Measurements from ENCODE around the gene SMARCAL1. TPM values are rescaled to one million over a fixed set of nuclear protein-coding genes. Genes with fewer than 3 reads are reported as not detected.
A peak's percentile ranks its signal among the peaks of the same experiment; 100 is the strongest.
"Not testable (repeated sequence)": the region's sequence is repeated elsewhere in the genome, so short reads cannot be mapped to it uniquely, and the experiment has no call there.

SMARCAL1 gene
- total RNA-seq, 2 donors from 2014 or later: 21.1 to 32.2 TPM

DNA sequence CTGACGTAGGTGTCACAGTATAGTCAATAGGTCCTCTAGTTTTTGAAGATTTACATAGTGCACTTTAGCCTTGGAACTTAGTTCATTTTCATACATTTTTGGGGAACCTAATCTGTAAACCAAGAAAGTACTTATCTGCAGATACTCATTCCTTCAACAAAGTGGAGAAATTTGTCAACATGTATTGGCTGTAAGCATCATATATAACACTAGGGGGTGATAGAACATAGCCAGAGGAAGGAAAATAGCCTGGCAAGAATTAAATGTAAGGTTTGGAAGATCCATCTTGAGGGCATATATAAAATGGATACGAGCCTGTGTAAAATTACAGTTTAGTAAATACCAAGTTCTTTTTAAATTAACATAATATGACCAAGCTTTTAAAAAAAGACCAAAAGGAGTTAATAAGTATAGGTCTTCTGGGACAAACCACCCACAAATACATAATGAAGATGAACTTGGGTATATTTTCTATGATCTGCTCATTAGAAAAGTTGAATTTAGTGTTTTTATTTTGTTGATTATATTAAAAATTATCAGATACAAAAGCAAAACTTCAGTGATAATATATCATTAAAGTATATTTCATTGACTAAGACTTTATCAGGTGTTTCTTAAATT, 104.6 kb downstream of the SMARCAL1 start:
- H3K9me3 Mint-ChIP-seq: no peaks in the 10 kb centered on the region
- H3K27ac Mint-ChIP-seq: no peak overlapping the region
- H3K4me1 Mint-ChIP-seq (ENCODE audit: low read depth in 2 of 2): no peaks in the 10 kb centered on the region
- no peak for DNase-seq (ENCODE audit: low spot score)
- no peaks in the 10 kb centered on the region for H3K36me3 Mint-ChIP-seq
- H3K27me3 Mint-ChIP-seq: no peaks in the 10 kb centered on the region
- no peak for ATAC-seq
- H3K4me3 Mint-ChIP-seq: no peak overlapping the region

DNA sequence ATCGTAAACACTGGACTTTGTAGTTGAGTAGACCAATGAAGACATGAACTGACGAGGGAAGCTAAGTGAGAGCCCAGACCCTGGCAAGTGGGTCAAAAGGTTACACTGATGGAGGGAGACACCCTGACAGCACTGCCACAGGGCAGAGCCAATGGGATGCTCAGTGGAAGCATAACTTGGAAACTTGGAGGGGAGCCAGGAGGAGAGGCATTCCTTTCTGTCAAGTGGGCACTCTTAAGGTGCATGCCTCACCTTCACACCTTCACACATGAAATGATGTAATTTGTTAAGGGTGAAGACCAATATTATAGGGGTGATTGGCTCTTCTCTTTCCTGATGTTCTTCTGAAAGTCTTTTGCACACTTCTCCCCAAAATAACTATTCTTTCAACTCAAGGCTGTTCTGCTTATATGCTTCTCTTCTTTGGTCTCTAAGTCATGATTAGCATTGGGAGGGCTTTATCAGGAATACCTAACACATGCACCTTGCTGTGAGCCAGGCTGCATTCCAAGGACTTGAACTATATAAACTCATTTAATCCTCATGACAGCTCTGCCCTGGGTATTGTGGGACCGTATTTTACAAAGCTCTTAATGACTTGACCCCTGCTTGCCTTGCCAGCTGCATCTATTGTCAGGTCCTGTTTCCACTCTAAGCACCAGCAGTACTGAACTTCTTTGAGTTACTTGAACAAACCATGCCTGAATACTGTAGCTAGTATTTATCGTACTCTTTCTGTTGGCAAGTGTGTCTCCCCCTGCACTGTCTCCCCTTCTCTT, 105.4 kb downstream of the SMARCAL1 start:
- no peaks in the 10 kb centered on the region for H3K36me3 Mint-ChIP-seq
- H3K4me3 Mint-ChIP-seq: no peak overlapping the region
- H3K4me1 Mint-ChIP-seq (ENCODE audit: low read depth in 2 of 2): no peaks in the 10 kb centered on the region
- no peaks in the 10 kb centered on the region for H3K9me3 Mint-ChIP-seq
- DNase-seq (ENCODE audit: low spot score): no peak
- ATAC-seq: no peak
- H3K27ac Mint-ChIP-seq: no peak overlapping the region
- no peaks in the 10 kb centered on the region for H3K27me3 Mint-ChIP-seq

DNA sequence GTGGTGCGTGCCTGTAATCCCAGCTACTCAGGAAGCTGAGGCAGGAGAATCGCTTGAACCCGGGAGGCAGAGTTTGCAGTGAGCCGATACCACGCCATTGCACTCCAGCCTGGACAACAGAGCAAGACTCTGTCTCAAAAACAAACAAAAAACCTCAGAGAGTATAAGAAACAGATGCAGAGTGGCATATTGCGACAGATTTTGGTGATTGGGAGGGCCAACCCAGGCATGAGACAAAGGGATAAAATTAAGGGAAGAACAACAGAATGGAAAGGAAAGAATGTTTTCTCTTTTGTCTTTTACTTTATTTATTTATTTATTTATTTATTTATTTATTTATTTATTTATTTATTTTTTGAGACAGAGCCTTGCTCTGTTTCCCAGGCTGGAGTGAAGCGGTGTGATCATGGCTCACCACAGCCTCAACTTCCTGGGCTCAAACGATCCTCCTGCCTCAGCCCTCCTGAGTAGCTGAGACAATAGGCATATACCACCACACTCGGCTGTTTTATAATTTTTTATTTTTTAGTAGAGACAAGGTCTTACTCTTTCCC, 106.4 kb downstream of the SMARCAL1 start:
- H3K4me3 Mint-ChIP-seq, ATAC-seq: not testable (repeated sequence)

DNA sequence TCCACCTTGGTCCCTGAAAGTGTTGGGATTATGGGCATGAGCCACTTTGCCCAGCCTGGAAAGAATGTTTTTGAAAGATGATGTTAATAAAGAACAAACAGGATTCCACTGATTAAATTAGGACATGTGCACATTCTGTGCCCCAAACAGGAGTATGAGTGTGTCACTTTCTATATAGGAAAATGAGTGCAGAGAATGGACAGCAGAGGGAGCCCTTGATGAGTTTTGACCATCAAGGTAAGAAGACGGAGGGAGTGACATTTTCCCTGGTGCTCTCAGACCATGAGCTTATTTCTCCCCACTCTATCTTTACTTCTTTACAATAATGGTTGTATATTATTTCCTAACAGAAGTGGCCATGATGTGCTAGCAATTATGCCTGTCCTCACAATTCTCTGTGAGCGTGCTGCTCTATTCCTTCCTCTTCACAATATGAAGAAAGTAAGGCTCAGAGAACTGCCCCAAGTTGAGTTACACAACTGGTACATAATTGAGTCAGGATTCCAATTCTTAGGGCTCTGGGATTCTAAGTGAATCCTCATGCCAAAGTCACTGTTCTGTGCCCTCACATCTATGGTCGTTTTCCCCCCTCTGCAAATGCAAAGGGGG, 107.0 kb downstream of the SMARCAL1 start:
- no peak overlapping the region for H3K27ac Mint-ChIP-seq
- DNase-seq (ENCODE audit: low spot score): peak; percentile 65
- ATAC-seq: peak; percentile 66 to 73
- no peaks in the 10 kb centered on the region for H3K36me3 Mint-ChIP-seq
- no peak overlapping the region for H3K4me3 Mint-ChIP-seq
- H3K9me3 Mint-ChIP-seq: no peaks in the 10 kb centered on the region
- no peaks in the 10 kb centered on the region for H3K4me1 Mint-ChIP-seq (ENCODE audit: low read depth in 2 of 2)
- no peaks in the 10 kb centered on the region for H3K27me3 Mint-ChIP-seq

More for the DNA sequence above, 106.4 kb downstream of the SMARCAL1 start:
- H3K27me3 Mint-ChIP-seq; H3K36me3 Mint-ChIP-seq; DNase-seq (ENCODE audit: low spot score); H3K4me1 Mint-ChIP-seq (ENCODE audit: low read depth in 2 of 2); H3K9me3 Mint-ChIP-seq; H3K27ac Mint-ChIP-seq: not testable (repeated sequence)

DNA sequence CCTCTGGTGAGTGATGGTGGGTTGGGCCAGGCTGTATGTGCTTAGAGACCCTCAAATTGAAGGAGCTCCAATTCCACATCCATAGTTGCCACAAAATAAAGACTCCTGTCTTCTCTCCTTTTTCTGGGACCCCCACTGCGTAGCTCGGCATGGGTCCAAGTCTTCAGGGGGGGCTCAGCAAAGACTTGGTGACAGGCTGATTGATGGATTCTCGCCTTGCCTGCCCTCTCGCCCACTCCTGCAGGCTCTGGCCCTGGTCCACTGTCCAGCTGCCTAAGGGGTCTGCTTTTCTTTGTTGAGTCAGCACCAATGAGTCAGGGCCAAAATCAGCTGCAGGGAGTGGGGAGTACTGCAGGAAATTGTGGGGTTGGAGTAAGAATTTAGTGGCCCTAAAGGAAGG, 107.8 kb downstream of the SMARCAL1 start:
- H3K4me1 Mint-ChIP-seq (ENCODE audit: low read depth in 2 of 2): no peaks in the 10 kb centered on the region
- H3K36me3 Mint-ChIP-seq: no peaks in the 10 kb centered on the region
- no peak overlapping the region for H3K4me3 Mint-ChIP-seq
- H3K27ac Mint-ChIP-seq: no peak overlapping the region
- no peaks in the 10 kb centered on the region for H3K27me3 Mint-ChIP-seq
- no peak for DNase-seq (ENCODE audit: low spot score)
- no peak for ATAC-seq
- no peaks in the 10 kb centered on the region for H3K9me3 Mint-ChIP-seq

DNA sequence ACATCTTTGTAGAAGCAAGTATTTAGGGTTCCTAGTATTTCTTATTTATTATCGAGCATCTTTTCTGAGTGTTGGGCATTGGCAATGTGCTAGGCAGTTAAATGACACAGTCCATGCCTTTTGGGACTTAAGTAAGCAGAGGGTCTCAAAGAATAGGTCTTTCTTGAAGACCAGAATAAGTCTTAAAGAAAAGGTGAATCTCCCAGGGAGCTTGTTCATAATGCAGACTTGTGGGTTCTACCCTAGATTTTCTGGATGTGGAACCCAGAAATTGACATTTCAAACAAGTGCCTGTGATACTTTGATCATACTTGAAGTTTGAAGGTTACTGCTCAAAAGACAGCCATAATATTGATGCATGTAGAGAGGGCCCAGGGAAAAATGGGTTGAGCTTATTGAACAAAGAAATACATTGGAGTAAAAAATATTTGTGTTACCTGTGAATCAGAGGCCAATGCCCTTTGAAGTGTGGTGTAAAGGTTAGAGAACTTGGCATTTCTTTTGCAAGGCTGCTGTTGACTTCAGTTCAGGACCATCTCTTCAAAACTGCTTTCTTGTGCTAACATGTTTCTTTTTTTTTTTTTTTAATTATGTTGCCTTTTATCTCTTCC, 110.7 kb downstream of the SMARCAL1 start:
- Mint-ChIP-seq H3K27ac (no peak overlapping the region), H3K9me3 (no peaks in the 10 kb centered on the region), H3K36me3 (no peaks in the 10 kb centered on the region), H3K4me3 (no peak overlapping the region), H3K27me3 (no peaks in the 10 kb centered on the region), H3K4me1 (ENCODE audit: low read depth in 2 of 2) (no peaks in the 10 kb centered on the region)
- DNase-seq (ENCODE audit: low spot score): no peak
- no peak for ATAC-seq

DNA sequence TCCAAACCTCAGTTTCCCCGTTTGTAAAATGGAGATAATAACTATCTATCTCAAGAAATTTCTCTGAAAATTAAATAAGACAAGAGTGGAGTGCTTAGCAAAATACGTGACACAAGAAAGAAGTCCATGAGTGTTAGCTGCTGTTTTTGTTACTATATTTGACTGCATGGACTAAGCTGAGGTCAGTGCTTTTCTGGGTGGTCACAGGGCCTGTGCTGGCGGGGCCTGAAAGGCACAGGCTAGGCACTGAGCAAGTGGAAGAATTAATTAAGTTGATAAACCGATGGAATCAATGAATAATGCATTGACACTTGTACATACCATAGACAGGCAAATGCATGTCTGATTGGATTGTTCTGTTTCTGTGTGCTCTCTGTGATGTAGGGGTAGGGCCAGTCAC, 113.7 kb downstream of the SMARCAL1 start:
- H3K36me3 Mint-ChIP-seq: no peaks in the 10 kb centered on the region
- H3K27ac Mint-ChIP-seq: no peak overlapping the region

DNA sequence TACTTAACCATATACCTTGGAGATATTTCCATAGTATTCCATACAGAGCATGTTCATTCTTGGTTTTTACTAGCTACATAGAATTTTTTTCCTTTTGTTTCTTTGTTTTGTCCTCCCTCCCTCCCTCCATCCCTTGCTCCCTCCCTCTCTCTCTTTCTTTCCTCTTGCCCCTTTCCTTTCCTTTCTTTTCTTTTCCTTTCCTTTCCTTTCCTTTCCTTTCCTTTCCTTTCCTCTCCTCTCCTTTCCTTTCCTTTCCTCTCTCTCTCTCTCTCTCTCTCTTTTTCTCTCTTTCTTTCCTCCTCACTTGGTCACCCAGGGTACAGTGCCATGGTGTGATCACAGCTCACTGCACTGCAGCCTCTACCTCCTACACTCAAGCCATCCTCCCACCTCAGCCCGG, 114.7 kb downstream of the SMARCAL1 start:
- H3K4me3 Mint-ChIP-seq: no peak overlapping the region
- no peaks in the 10 kb centered on the region for H3K36me3 Mint-ChIP-seq
- H3K27me3 Mint-ChIP-seq: no peaks in the 10 kb centered on the region
- H3K4me1 Mint-ChIP-seq (ENCODE audit: low read depth in 2 of 2): no peaks in the 10 kb centered on the region
- DNase-seq (ENCODE audit: low spot score): no peak
- H3K9me3 Mint-ChIP-seq: no peaks in the 10 kb centered on the region
- ATAC-seq: no peak
- H3K27ac Mint-ChIP-seq: no peak overlapping the region

More for the DNA sequence above, 113.7 kb downstream of the SMARCAL1 start:
- no peaks in the 10 kb centered on the region for H3K4me1 Mint-ChIP-seq (ENCODE audit: low read depth in 2 of 2)
- no peak overlapping the region for H3K4me3 Mint-ChIP-seq
- no peaks in the 10 kb centered on the region for H3K27me3 Mint-ChIP-seq
- DNase-seq (ENCODE audit: low spot score) (no peak), ATAC-seq (no peak)
- no peaks in the 10 kb centered on the region for H3K9me3 Mint-ChIP-seq

DNA sequence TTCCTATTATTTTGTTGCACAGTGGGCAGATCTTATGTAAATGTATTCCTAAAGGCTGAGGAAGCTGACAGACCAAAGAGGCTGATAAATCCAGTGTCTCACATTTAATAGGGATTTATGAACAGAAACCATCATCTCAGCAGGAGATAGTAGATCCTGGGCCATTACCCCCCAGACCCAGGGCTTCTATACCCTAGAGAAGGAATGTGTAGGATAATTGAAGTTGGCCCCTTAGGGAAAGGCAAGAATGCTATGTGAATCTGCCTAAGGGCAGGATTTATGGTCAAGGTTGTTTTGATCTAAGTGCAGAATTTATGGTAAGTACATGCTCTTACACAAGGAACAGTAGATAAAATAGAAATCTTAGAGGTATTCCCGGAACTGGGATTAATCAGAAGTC, 115.3 kb downstream of the SMARCAL1 start:
- Mint-ChIP-seq H3K4me1 (ENCODE audit: low read depth in 2 of 2) (no peaks in the 10 kb centered on the region), H3K36me3 (no peaks in the 10 kb centered on the region), H3K27ac (no peak overlapping the region), H3K27me3 (no peaks in the 10 kb centered on the region), H3K4me3 (no peak overlapping the region), H3K9me3 (no peaks in the 10 kb centered on the region)
- ATAC-seq (no peak), DNase-seq (ENCODE audit: low spot score) (no peak)

DNA sequence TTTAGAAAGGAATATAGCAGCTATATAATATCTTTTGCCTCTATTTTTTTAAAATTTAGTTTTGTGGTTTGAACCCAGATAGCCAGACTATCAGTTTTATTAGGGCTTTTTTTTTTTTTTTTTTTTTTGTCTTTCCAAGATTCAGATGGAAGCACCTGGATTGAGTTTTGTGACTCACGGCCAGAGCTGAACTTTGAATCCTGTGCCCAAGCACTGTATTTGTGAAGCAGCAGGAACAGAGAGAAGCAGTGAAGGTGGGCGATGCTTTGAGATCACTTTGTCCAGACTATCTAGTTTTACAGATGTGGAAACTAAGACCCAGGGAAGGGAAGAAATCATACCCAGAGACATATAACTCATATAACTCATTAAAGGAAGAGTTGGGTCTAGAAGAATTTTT, 120.3 kb downstream of the SMARCAL1 start:
- Mint-ChIP-seq H3K36me3 (no peaks in the 10 kb centered on the region), H3K9me3 (no peaks in the 10 kb centered on the region), H3K4me1 (ENCODE audit: low read depth in 2 of 2) (peaks cover 4 to 8% of the 10 kb centered on the region in 2 donors), H3K27me3 (no peaks in the 10 kb centered on the region), H3K27ac (no peak overlapping the region), H3K4me3 (no peak overlapping the region)
- ATAC-seq: no peak
- no peak for DNase-seq (ENCODE audit: low spot score)

Other genes with a start within 250 kb of the SMARCAL1 start
- gene MARCHF4, start 40.0 kb upstream of the SMARCAL1 start, total RNA-seq: not detected
- 1,000 to 10,000 TPM; 1,675 to 1,724 TPM for gene RPL37A, start 86.4 kb downstream of the SMARCAL1 start, total RNA-seq
- under 1 TPM in 1 of 2 donors, not detected in 1; 0.81 TPM for gene IGFBP2, start 220.9 kb downstream of the SMARCAL1 start, total RNA-seq

All from natural killer cell treated with Interleukin-12 subunit alpha and Interleukin-12 subunit beta and Interleukin-15 and Interleukin-18, amount 100 ng/mL, for 72 hours (primary cell).